K562 (cell line): ENCODE data around the gene TTC9B. TPM values are rescaled to one million over a fixed set of nuclear protein-coding genes. Genes with fewer than 3 reads are reported as not detected.

Experiments
- ATAC-seq: fragments of 200-7000 bp; cut with Tn5 transposase; 3 replicates; pipeline ENCODE4 v1.9.1; 2020; ENCODE audit warnings: moderate library complexity
- BruUV-seq: library from RNA; stranded (reverse); fragments of 400-500 nt; replicated peaks from 2 replicates; lab custom pipeline; 2021; lab: Mats Ljungman, UMichigan
- CTCF ChIA-PET: fragments of 300-600 bp; formaldehyde crosslinking; extraction: SDS; loops from one replicate; lab custom pipeline; 2021; ENCODE audit warnings: low intra/inter-chr PET ratio; lab: Yijun Ruan, JAX
- POLR2A ChIA-PET: fragments of 300-600, 350-650 bp; sonication (Branson Sonifier 250); formaldehyde crosslinking; extraction: SDS; loops from one replicate; lab custom pipeline; 2021; ENCODE audit warnings: antibody characterized with exemption, inconsistent platforms; lab: Yijun Ruan, JAX
- DNase-seq, 4 experiments: peaks; one replicate each; pipeline versions ENCODE4 v3.0.0 to v3.0.0-alpha.2; 2011 to 2018; ENCODE audit warnings: low spot score in 3 of 4, mixed read lengths in 3 of 4; ENCODE audit errors: extremely low read depth in 1 of 4
- FAIRE-seq: peaks from 2 replicates; lab custom pipeline; 2011; peaks lifted over from hg19 to GRCh38; lab: Jason Lieb, UNC
- H2AFZ ChIP-seq: 2 replicates; pipeline ENCODE4 v1.6.0; 2011; ENCODE audit warnings: low read depth, low read length, control low read depth, inconsistent platforms
- H3K27ac ChIP-seq: fragments of 200-600 bp; 3 replicates; pipeline ENCODE4 v1.8.0; 2011; ENCODE audit warnings: low read depth, mild to moderate bottlenecking, control low read depth, inconsistent platforms, low read length, moderate library complexity, mixed read lengths; ENCODE audit errors: extremely low read depth
- H3K27me3 ChIP-seq, 2 experiments: fragments of 300-600 bp in 1 of 2; 2 replicates in 1 of 2; 3 replicates in 1 of 2; pipeline versions ENCODE4 v1.6.0 to v1.8.0; 2011; ENCODE audit warnings: inconsistent platforms in 2 of 2, low read length in 2 of 2, mild to moderate bottlenecking in 1 of 2, mixed read lengths in 1 of 2, moderate library complexity in 1 of 2; ENCODE audit not compliant: control insufficient read depth in 2 of 2, insufficient read depth in 2 of 2
- H3K36me3 ChIP-seq: fragments of 300-600 bp; 3 replicates; pipeline ENCODE4 v1.8.0; 2011; ENCODE audit warnings: mild to moderate bottlenecking, low read length, inconsistent platforms; ENCODE audit not compliant: control insufficient read depth, insufficient read depth
- H3K4me1 ChIP-seq, 2 experiments: fragments of 200-600 bp in 1 of 2; replicated peaks in 1 of 2; 2 replicates in 1 of 2; 3 replicates in 1 of 2; pipeline versions ENCODE4 v1.5.1 to v1.8.0; 2011; ENCODE audit warnings: inconsistent platforms in 2 of 2, low read length in 2 of 2, mild to moderate bottlenecking in 1 of 2, mixed read lengths in 1 of 2, moderate library complexity in 1 of 2; ENCODE audit not compliant: control insufficient read depth in 2 of 2, insufficient read depth in 2 of 2
- H3K4me2 ChIP-seq: 2 replicates; pipeline ENCODE4 v1.6.1; 2011; ENCODE audit warnings: low read length, control low read depth, inconsistent platforms, mixed read lengths; ENCODE audit not compliant: insufficient read depth
- H3K4me3 ChIP-seq: fragments of 200-600 bp; sonication (generic), shearing (Covaris generic); 2 replicates; pipeline ENCODE4 v1.5.1; 2016; ENCODE audit warnings: control low read depth, inconsistent platforms
- H3K79me2 ChIP-seq: fragments of 200-600 bp; 3 replicates; pipeline ENCODE4 v1.8.0; 2011; ENCODE audit warnings: low read length, inconsistent platforms; ENCODE audit not compliant: control insufficient read depth, insufficient read depth
- H3K9ac ChIP-seq, 2 experiments: 2 replicates each; pipeline versions ENCODE4 v1.6.0 to v1.6.1; 2011; ENCODE audit warnings: low read depth in 2 of 2, low read length in 2 of 2, control low read depth in 1 of 2, inconsistent platforms in 1 of 2, mild to moderate bottlenecking in 1 of 2, mixed read lengths in 1 of 2; ENCODE audit not compliant: insufficient read depth in 1 of 2
- H3K9me1 ChIP-seq: one replicate; pipeline ENCODE4 v1.6.0; 2011; ENCODE audit warnings: inconsistent platforms, mild to moderate bottlenecking, low read length, moderate library complexity; ENCODE audit not compliant: control insufficient read depth, insufficient read depth
- H3K9me3 ChIP-seq: replicated peaks from 2 replicates; pipeline ENCODE4 v1.5.1; 2011; ENCODE audit warnings: low read depth, low read length, inconsistent platforms; ENCODE audit not compliant: control insufficient read depth, insufficient read depth
- H4K20me1 ChIP-seq: replicated peaks from 2 replicates; pipeline ENCODE4 v1.6.1; 2011; ENCODE audit warnings: low read length, inconsistent platforms, mixed read lengths; ENCODE audit not compliant: control insufficient read depth, insufficient read depth
- KDM5B ChIP-seq: fragments of 200-600 bp; sonication (generic); IDR thresholded peaks from 2 replicates; pipeline ENCODE4 v1.6.1; 2012; ENCODE audit warnings: low read depth, mild to moderate bottlenecking, moderate library complexity, low read length, control low read depth, inconsistent platforms; ENCODE audit not compliant: insufficient replicate concordance
- SMAD3 ChIP-seq: fragments of 450-650 bp; formaldehyde crosslinking; conservative IDR thresholded peaks from 2 replicates; pipeline ENCODE4 v1.4.0; 2020; ENCODE audit warnings: mild to moderate bottlenecking
- TSHZ1 ChIP-seq: fragments of 250-450 bp; sonication (Bioruptor Pico); IDR thresholded peaks from 2 replicates; pipeline ENCODE4 v1.4.0; 2020; ENCODE audit warnings: mild to moderate bottlenecking, moderate library complexity
- WGBS: fragments of 100-300 bp; shearing (Covaris generic); methylation state at CpG from one replicate; pipeline ENCODE4 v1.1.6; 2016; ENCODE audit warnings: low coverage, mixed read lengths; ENCODE audit not compliant: insufficient coverage; ENCODE audit errors: missing lambda C conversion rate; 5-methylcytosine and 5-hydroxymethylcytosine counted together
- in situ Hi-C: fragments of 300-500 bp; cut with MboI; formaldehyde crosslinking; loops from 4 replicates; pipeline ENCODE4 v1.15.0; 2018; ENCODE audit warnings: inconsistent platforms, mixed read lengths
- intact Hi-C: fragments of 100-400 bp; cut with micrococcal nuclease; formaldehyde crosslinking; loops from 2 replicates; pipeline ENCODE4 v1.14.2; 2022
- polyA plus RNA-seq, 8 experiments: library from polyadenylated mRNA; depleted of rRNA in 4 of 8; stranded (reverse) in 5 of 8; unstranded in 3 of 8; fragments of >200 nt; fragmentation: Nextera tagmentation in 2 of 8; fragmentation: Illumina TruSeq in 1 of 8; extraction: Ambion mirVana in 2 of 8; extraction: Trizol in 1 of 8; gene quantifications; 2 replicates each; pipeline versions ENCODE4 v1.2.1 to v1.2.3, GENCODE V29; 2011 to 2014; ENCODE audit warnings: inconsistent platforms in 1 of 8, missing spikeins in 1 of 8
- total RNA-seq, 7 experiments: library from RNA; depleted of rRNA in 6 of 7; stranded (reverse); fragments of >200 nt in 6 of 7; fragmentation: Illumina TruSeq in 2 of 7; extraction: Trizol in 2 of 7; gene quantifications; 2 replicates each; pipeline versions ENCODE4 v1.2.1 to v1.2.3, GENCODE V29; 2011 to 2021; ENCODE audit warnings: low replicate concordance in 1 of 7

Gene TTC9B
- total and polyA plus RNA-seq, 9 of the 15 experiments (the other 6 are each of a cell fraction or from before 2014, with no cell fraction given), result 0.06 to 0.14 TPM; not detected in 7

- 93% methylated on average over 14 of the region's 16 CpGs for WGBS
- H3K4me1 ChIP-seq, result peaks cover 0 to 8% of the 10 kb centered on the region in 2 experiments; a peak in 2 of 5 replicates
Measured at GRCh38 chr19:40254714-40255418, 36.7 kb upstream of the TTC9B start.

DNA sequence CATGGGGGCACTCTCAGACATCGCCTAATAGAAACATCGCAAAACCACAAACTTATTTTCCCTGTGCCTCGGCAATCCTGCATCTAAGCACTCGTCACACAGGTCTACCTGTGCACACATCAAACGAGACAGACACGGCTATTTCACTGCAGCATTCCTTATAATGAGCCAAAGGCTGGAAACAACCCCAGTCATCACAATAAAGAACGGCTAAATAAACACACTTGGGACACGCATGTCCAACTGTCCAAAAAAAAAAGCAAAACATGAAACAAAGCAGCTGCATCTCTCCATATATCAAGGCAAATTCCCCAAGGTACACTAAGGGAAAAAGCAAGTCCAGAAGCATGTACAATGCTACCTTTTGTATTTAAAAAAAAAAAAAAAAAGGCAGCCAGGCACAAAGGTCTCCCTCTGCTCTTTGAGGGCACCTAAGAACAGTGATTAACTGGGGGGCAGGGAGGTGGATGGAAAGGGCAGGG is 35.5 kb upstream of the TTC9B start:
- WGBS, result 83% methylated on average over 8 of the region's 8 CpGs
- TF ChIP-seq KDM5B (no peak), TSHZ1 (no peak)

More at GRCh38 chr19:40254714-40255418, 36.7 kb upstream of the TTC9B start:
- Histone ChIP-seq H3K9me3 (no peaks in the 10 kb centered on the region), H3K4me2 (no peak overlapping the region), H3K4me3 (no peak overlapping the region), H4K20me1 (no peaks in the 10 kb centered on the region; the same call in 1 of the 2 replicates), H2AFZ (no peak overlapping the region), H3K27me3 (no peaks in the 10 kb centered on the region), H3K9me1 (no peaks in the 10 kb centered on the region), H3K9ac (0 out of 4 replicates have a peak overlapping the region, but pooled peaks of 1 of the 2 experiments have one; percentile 21), H3K79me2 (peaks cover 45% of the 10 kb centered on the region), H3K36me3 (peaks cover 70% of the 10 kb centered on the region; the same call in 2 of the 3 replicates), H3K27ac (no peak overlapping the region)
- ChIA-PET CTCF (no interaction called here), POLR2A (interaction anchor here (1.5 kb wide), 1 partner anchor 18 kb away, joined by 3 read pairs; no protein-coding TSS in a partner anchor)
- no peak for FAIRE-seq
- TF ChIP-seq SMAD3 (CRISPR knock-in tag), result no peak
- in situ Hi-C loops, result no loop called here
- DNase-seq, result no peak
- no TSS peak for BruUV-seq
- intact Hi-C loops, result no loop called here
- ATAC-seq, result no peak

More for the DNA sequence above, 35.5 kb upstream of the TTC9B start:
- H3K9me1 ChIP-seq, result no peaks in the 10 kb centered on the region
- H3K4me1 ChIP-seq, result peaks cover 0 to 12% of the 10 kb centered on the region in 2 experiments; a peak in 2 of 5 replicates
- no TSS peak for BruUV-seq
- FAIRE-seq (no peak), ATAC-seq (no peak), DNase-seq (no peak)
- no peaks in the 10 kb centered on the region for H3K9me3 ChIP-seq
- intact Hi-C loops, result no loop called here
- no peak overlapping the region for H3K9ac ChIP-seq
- no peaks in the 10 kb centered on the region for H3K27me3 ChIP-seq
- ChIA-PET POLR2A (interaction anchor here (1.5 kb wide), 2 partner anchors 10 to 13 kb away, joined by 3 to 5 read pairs; no protein-coding TSS in a partner anchor), CTCF (no interaction called here)
- no peak overlapping the region for H3K4me3 ChIP-seq
- H3K27ac ChIP-seq, result no peak overlapping the region
- in situ Hi-C loops, result no loop called here
- H3K79me2 ChIP-seq, result peaks cover 35% of the 10 kb centered on the region
- no peak overlapping the region for H3K4me2 ChIP-seq
- H2AFZ ChIP-seq, result no peak overlapping the region
- no peaks in the 10 kb centered on the region; the same call in 1 of the 2 replicates for H4K20me1 ChIP-seq
- H3K36me3 ChIP-seq, result peaks cover 77% of the 10 kb centered on the region; the same call in 2 of the 3 replicates
